Calu3 (cell line): ENCODE results near the gene KCNH2. TPM values are rescaled to one million over a fixed set of nuclear protein-coding genes. Genes with fewer than 3 reads are reported as not detected.

Experiments
- BruUV-seq: library from RNA; stranded (reverse); fragments of 400-500 nt; replicated peaks from 2 replicates; lab custom pipeline; 2021; lab: Mats Ljungman, UMichigan
- CTCF ChIA-PET: fragments of 300-600 bp; sonication (Branson Sonifier 250); formaldehyde crosslinking; loops from one replicate; lab custom pipeline; 2022; ENCODE audit warnings: antibody characterized with exemption; lab: Charles Lee
- DNase-seq: peaks from one replicate; pipeline ENCODE4 v3.0.0; 2022
- H3K27ac Mint-ChIP-seq: one replicate; pipeline ENCODE4 v1.8.0; 2022; ENCODE audit warnings: mixed read lengths; ENCODE audit not compliant: unreplicated experiment
- H3K27me3 Mint-ChIP-seq: one replicate; pipeline ENCODE4 v1.8.0; 2022; ENCODE audit warnings: mixed read lengths; ENCODE audit not compliant: unreplicated experiment
- H3K36me3 Mint-ChIP-seq: one replicate; pipeline ENCODE4 v1.8.0; 2022; ENCODE audit warnings: mild to moderate bottlenecking, moderate library complexity, mixed read lengths; ENCODE audit not compliant: insufficient read depth, unreplicated experiment
- H3K4me1 Mint-ChIP-seq: one replicate; pipeline ENCODE4 v1.8.0; 2022; ENCODE audit warnings: mild to moderate bottlenecking, low read depth, mixed read lengths; ENCODE audit not compliant: unreplicated experiment
- H3K4me3 Mint-ChIP-seq: one replicate; pipeline ENCODE4 v1.8.0; 2022; ENCODE audit warnings: mild to moderate bottlenecking, low read depth, moderate library complexity, mixed read lengths; ENCODE audit not compliant: unreplicated experiment
- H3K9me3 Mint-ChIP-seq: one replicate; pipeline ENCODE4 v1.8.0; 2022; ENCODE audit warnings: low read depth, mixed read lengths; ENCODE audit not compliant: unreplicated experiment
- CTCF ChIP-seq: fragments of 200-600 bp; IDR thresholded peaks from one replicate; pipeline ENCODE4 v1.8.0; 2022; ENCODE audit warnings: antibody characterized with exemption; ENCODE audit not compliant: unreplicated experiment
- intact Hi-C: fragments of 100-400 bp; cut with micrococcal nuclease; formaldehyde crosslinking; loops from one replicate; pipeline ENCODE4 v1.10.0; 2022; ENCODE audit not compliant: unreplicated experiment
- total RNA-seq: library from RNA; stranded (reverse); gene quantifications from 2 replicates; pipeline ENCODE4 v1.2.3, GENCODE V29; 2022

The KCNH2 gene
- total RNA-seq, 1 experiment from 2014 or later = 0.45 TPM

GRCh38 chr7:150999001-150999400, 20.9 kb upstream of the KCNH2 start:
- no peak for TF ChIP-seq CTCF
- Mint-ChIP-seq H3K9me3 (no peaks in the 10 kb centered on the region), H3K27me3 (peaks cover 24% of the 10 kb centered on the region), H3K4me1 (peaks cover 9% of the 10 kb centered on the region), H3K27ac (no peak overlapping the region), H3K36me3 (no peaks in the 10 kb centered on the region), H3K4me3 (no peak overlapping the region)
- intact Hi-C loops = no loop called here
- BruUV-seq = no TSS peak
- CTCF ChIA-PET = interaction anchor here (0.7 kb wide), 1 partner anchor 13 kb away, joined by 4 read pairs; no protein-coding TSS in a partner anchor
- DNase-seq = no peak

- Mint-ChIP-seq H3K36me3 (no peaks in the 10 kb centered on the region), H3K4me3 (no peak overlapping the region), H3K9me3 (no peaks in the 10 kb centered on the region), H3K27me3 (peaks cover 24% of the 10 kb centered on the region), H3K4me1 (peaks cover 3% of the 10 kb centered on the region), H3K27ac (no peak overlapping the region)
- no peak for TF ChIP-seq CTCF
- no peak for DNase-seq
- CTCF ChIA-PET = no interaction called here
- intact Hi-C loops = no loop called here
- BruUV-seq = no TSS peak
Observed at GRCh38 chr7:150998341-150998740, 20.2 kb upstream of the KCNH2 start.

GRCh38 chr7:150997817-150998216, 19.7 kb upstream of the KCNH2 start:
- no peak for DNase-seq
- no TSS peak for BruUV-seq
- intact Hi-C loops = no loop called here
- Mint-ChIP-seq H3K4me1 (peaks cover 2% of the 10 kb centered on the region), H3K9me3 (no peaks in the 10 kb centered on the region), H3K27ac (no peak overlapping the region), H3K36me3 (no peaks in the 10 kb centered on the region), H3K4me3 (no peak overlapping the region), H3K27me3 (peaks cover 24% of the 10 kb centered on the region)
- no peak for TF ChIP-seq CTCF
- CTCF ChIA-PET = no interaction called here

- CTCF ChIA-PET = no interaction called here
Observed at GRCh38 chr7:150997075-150997511, 19.0 kb upstream of the KCNH2 start.

More at GRCh38 chr7:150997075-150997511, 19.0 kb upstream of the KCNH2 start:
- Mint-ChIP-seq H3K9me3 (peaks cover 2% of the 10 kb centered on the region), H3K27me3 (peaks cover 24% of the 10 kb centered on the region), H3K36me3 (no peaks in the 10 kb centered on the region), H3K4me3 (no peak overlapping the region), H3K4me1 (peaks cover 8% of the 10 kb centered on the region), H3K27ac (no peak overlapping the region)
- no peak for DNase-seq
- no TSS peak for BruUV-seq
- no peak for TF ChIP-seq CTCF
- intact Hi-C loops = no loop called here
